SK-N-MC (cell line): Measurements from ENCODE around the gene LSAMP.

Experiments used
- EZH2 ChIP-seq: fragments of 200-600 bp; sonication (generic); IDR thresholded peaks from one replicate; pipeline ENCODE4 v1.6.1; 2017; ENCODE audit warnings: antibody characterized with exemption
- FOXP2 ChIP-seq: optimal IDR thresholded peaks from 2 replicates; pipeline ENCODE3; 2011; ENCODE audit warnings: mild to moderate bottlenecking, moderate library complexity; ENCODE audit not compliant: insufficient read depth; ENCODE audit errors: extremely low read length, control extremely low read depth
- POLR2AphosphoS5 ChIP-seq: IDR thresholded peaks from 2 replicates; pipeline ENCODE4 v1.6.1; 2012; ENCODE audit warnings: mild to moderate bottlenecking, low read depth, low read length, borderline replicate concordance

DNA sequence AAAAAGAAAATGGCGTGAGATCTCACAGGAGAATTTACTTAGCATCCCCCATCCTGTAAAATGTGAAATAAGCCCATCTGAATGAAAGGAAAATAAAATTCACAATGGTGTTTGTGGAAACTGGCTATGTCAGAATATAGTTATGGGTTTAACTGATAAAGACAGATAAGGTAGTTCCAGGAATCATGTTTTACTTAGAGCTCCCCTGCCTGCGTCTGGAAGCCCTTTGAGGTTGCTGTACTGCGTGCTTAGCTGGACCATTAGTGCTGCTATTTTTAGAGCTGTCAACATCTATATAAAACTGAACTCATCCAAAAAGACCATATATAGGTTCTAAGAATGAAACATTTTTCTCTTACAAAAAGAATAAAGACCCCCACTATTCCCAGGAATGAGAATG is 130.8 kb downstream of the LSAMP start:
- TF ChIP-seq POLR2AphosphoS5 (no peak), EZH2 (no peak), FOXP2 (no peak)
